Stimulated activated CD4-positive, alpha-beta T cell treated with anti-CD3 and anti-CD28 coated beads, Interleukin-4, amount 100 ng/mL, for 1 hour (primary cell): ENCODE measurements around the gene CENPM.
A peak's percentile ranks its signal among the peaks of the same experiment; 100 is the strongest.

Source experiments
- DNase-seq: peaks from one replicate; pipeline ENCODE4 v3.0.0-alpha.2; 2020

The CENPM gene

DNA sequence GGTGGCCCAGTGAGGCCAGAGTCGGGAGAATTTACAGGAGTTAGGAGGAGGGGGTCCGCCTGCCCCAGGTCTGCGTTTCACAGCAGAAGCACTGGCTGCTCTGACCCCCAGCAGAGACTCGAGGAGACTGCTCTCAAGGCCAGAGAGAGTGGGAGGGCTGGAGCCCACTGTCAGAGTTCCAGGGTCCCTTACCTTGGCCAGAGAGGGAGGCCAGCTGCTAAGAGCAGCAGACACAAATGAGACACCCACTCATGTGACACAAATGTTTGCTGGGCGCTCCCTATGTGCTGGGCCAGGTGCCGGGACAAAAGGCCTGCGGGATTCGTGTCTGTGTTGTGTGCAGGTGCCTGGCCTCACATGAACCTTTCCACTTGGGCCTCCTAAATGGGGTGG is 17.5 kb downstream of the CENPM start:
- no peak for DNase-seq

DNA sequence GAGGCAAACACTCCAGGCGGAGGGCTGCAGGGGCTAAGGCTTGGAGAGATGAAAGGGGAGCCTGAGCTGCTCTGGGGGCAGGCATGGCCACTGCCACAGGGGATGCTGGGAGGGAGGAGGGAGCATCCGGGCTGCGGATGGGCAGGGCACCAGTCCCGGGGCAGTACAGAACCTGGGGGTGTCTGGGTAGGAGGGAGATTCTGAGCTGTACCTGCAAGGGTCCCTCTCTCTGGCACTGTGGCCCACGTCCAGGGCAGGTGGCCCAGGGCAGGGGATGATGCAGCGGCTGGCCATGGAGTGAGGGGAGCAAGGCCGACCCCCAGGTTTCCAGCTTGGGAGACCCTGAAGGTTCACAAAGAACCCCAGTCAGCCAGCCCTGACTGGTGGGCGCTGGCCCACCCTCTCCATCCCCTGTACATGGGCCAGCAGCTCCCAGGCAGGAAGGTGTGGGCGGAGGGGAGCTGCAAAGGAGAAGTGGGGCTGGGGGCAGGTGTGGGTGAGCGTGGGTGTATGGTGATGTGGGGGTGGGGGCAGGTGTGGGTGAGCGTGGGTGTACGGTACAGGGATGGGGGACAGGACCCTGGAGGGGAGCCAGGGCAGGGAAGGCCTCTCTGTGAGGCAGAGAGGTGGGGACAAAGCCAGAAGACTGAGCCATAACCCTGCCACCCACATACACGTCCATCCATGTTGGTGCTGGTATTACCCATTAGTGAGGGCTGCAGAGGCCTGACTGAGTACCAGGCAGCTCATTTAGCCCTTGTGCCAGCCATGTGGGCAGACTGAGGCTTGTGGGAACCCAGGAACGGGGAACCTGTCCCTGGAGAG is 18.1 kb downstream of the CENPM start:
- no peak for DNase-seq

DNA sequence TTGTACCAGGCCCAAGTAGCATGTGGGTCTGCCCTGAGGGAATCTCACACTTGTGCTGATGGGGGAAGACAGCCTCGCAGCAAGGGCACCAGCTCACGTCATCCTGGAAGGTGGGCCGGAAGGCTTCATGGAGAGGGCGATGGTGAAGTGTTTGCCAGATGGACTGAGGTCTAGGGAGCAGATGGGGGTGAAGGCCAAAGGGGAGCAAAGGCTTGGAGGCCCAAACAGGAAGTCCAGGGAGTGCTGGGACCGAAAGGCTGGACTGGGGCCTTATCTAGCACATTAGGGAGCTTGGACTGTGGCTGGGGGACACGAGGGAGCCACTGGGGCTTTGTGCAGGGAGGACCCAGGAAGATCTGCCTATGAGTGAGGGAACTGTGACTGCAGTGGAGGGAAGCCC is 19.1 kb downstream of the CENPM start:
- DNase-seq = no peak

- peak; percentile 82 for DNase-seq
Observed at GRCh38 chr22:41925783-41926460, 21.0 kb downstream of the CENPM start.

DNA sequence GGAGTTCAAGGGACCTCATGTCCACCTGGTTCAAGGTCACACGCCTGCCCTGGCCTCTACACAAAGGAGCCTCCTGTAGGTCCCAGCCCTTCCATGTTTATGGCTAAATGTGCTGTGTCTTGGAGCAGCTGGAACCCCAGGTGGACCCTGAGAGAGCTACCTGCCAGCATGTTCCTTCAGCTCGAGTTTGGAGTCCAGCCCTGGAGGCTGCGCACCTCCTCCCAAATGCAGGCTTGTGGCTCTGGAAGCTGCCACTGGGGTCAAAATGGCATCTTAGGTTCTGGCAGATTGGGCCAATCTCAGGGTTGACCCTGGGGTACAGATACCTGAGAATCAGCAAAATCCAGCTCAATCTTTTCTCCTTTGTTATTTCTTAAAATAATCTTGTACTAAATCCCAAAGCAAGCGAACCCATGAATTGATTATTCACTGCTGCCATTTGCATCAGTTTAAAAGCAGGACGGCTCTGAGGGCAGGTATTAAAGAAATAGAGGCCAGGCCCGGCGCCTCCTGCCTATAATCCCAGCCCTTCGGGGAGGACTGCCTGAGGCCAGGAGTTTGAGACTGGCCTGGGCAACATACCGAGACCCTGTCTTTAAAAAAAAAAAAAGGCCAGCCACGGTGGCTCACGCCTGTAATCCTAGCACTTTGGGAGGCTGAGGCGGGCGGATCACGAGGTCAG is 23.2 kb downstream of the CENPM start:
- DNase-seq = no peak

DNA sequence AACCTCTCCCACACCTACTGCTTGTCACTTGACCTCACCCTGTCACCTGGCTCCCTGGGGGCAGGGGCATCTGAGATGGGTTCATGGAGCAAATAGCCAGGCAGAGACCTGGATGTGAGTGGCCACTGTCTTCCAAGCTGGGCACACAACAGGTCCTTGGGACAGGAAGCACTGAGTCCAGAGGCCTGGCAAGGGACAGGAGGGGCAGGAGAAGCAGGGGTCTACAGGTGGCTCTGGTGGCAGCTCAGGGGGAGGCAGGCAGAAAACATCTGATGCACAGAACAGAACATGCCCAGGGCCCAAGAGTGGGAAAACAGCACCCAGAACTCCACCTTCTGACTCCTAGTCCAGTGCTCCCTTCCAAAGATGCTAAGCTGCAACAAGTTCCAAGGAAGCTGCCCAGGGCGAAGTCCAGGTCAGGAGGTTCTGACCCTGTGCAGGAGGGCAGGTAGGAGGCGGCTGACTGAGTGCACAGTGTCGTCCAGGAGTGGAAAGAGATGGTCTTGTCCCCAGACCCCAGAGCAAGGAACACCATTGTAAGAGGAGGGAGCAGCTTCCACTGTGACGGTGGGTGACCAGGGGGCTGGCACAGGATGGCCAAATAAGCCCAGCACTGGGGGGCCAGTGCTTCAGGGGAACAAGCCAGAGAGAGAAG is 23.9 kb downstream of the CENPM start:
- no peak for DNase-seq

GRCh38 chr22:41922328-41922727 is 24.6 kb downstream of the CENPM start:
- no peak for DNase-seq

DNA sequence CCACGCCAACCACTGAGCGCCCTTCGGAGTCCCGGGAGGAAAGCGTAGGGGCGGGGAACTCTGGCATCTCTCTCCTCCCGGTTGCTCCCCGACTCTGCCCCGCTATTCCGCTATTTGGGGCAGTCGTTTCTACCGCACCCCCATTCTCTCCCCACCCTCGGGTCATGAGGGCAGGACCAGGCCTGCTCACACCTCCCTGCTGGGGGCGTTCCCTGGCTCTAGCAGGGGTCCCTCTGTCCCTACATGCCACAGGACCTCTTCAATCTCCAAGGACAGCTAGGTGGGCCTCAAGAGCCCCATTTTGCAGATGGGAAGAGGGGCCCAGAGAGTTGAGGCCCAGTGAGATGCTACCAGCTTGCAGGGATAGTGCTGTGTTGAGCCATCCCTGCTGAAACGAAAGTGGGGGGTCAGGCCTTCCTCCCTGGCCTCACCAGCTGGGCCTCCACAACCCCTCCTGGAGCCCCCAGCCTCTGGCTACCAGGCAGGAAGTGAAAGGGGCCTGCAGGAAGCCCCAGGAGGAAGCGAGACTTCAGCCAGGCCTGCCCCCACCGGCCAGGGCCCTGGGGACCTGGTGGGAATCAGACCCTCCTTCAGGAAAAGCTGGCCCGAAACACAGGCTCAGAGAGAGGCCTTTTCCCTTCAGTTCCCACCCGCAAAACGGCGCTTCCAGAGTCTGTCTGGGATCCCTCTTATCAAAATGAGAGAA is 26.5 kb downstream of the CENPM start:
- DNase-seq = no peak

GRCh38 chr22:41919357-41920224 is 27.4 kb downstream of the CENPM start:
- peak; percentile 47 for DNase-seq

GRCh38 chr22:41917903-41918791 is 28.8 kb downstream of the CENPM start:
- no peak for DNase-seq

DNA sequence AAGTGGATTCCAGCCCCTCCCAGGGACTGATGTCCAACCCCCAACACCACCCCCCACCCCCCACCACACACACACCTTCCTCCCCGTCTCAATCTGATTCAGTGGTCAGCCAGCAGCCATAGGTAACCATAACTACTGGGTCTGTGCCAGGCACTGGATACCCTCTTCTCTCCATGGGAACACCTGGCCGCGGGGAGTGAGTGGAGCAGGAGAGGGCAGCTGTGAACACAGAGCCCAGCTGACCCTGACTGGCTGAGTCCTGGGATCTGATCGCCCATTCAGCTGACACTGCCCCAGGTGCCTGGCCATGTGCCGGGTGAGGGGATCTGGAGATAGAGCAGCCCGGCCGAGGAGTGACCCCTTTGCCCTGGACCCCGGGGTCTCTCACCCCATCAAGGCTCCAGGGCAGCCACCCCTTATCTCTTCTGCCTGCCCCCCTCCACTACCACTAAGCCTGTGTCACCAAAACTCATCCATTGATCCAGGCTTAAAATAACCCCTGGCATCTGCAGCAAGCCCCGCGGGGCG is 29.5 kb downstream of the CENPM start:
- no peak for DNase-seq

DNA sequence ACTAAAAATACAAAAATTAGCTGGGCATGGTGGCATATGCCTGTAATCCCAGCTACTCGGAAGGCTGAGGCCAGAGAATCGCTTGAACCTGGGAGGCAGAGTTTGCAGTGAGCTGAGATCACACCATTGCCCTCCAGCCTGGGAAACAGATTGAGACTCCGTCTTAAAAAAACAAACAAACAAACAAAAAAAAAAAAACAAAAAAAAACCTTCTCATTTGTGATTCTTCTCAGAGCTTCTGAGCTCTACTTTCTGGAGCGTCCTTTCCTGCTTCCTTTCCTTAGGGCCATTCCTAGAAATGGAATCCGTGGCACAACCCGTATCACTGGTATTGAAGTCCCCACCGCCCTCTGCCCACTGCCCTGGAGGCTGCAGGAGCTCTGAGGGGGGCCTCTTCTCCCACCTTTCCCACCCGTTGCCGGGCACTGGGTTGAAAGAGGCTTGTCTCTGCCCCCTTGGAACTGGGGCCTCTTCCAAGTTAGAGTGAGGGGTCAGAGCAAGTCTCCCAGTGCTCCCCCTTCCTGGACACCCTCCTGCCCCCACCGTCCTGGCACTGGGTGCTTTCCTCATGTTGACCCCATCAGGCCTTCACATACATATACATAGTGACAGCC is 30.1 kb downstream of the CENPM start:
- DNase-seq = no peak

- no peak for DNase-seq
Observed at GRCh38 chr22:41915786-41916493, 31.0 kb downstream of the CENPM start.

- peak; percentile 71 for DNase-seq
Observed at GRCh38 chr22:41915035-41915785, 31.7 kb downstream of the CENPM start, which contains the start of gene SHISA8. TSS of gene SHISA8 (minus strand) at chr22:41915074. CDS start at chr22:41914667, 407 bp downstream.

- no peak for DNase-seq
Observed at GRCh38 chr22:41914611-41915034, 32.3 kb downstream of the CENPM start.

- DNase-seq = no peak
Observed at GRCh38 chr22:41913842-41914534, 33.0 kb downstream of the CENPM start.

GRCh38 chr22:41913040-41913719 is 33.8 kb downstream of the CENPM start:
- DNase-seq = no peak
